Adrenal gland (tissue), 12 donors: ENCODE measurements around the gene CTDSPL. TPM values are rescaled to one million over a fixed set of nuclear protein-coding genes. Genes with fewer than 3 reads are reported as not detected.
A peak's percentile ranks its signal among the peaks of the same experiment; 100 is the strongest.

ENCODE experiments used
- DNase-seq, 7 donors: peaks; one replicate each; pipeline ENCODE4 v3.0.0-alpha.2; 2019 to 2020
- H3K27ac ChIP-seq, 5 donors: fragments of 200-600 bp; sonication (generic) in 4 of 5; 1 replicate in 3 of 5; 2 replicates in 2 of 5; pipeline versions ENCODE4 v1.5.1 to v1.8.0; 2016 to 2020; ENCODE audit warnings: mild to moderate bottlenecking in 1 of 5
- H3K27me3 ChIP-seq: fragments of 200-600 bp; 2 replicates; pipeline ENCODE4 v1.8.0; 2021
- H3K36me3 ChIP-seq, 2 donors: fragments of 200-600 bp; replicated peaks in 1 of 2; 1 replicate in 1 of 2; 2 replicates in 1 of 2; pipeline versions ENCODE4 v1.5.1 to v1.8.0; 2018 to 2022
- H3K4me1 ChIP-seq, 2 donors: fragments of 200-600 bp; replicated peaks in 1 of 2; 1 replicate in 1 of 2; 2 replicates in 1 of 2; pipeline versions ENCODE4 v1.5.1 to v1.8.0; 2018 to 2021
- H3K4me3 ChIP-seq, 4 donors: fragments of 200-600 bp; sonication (generic) in 3 of 4; one replicate each; pipeline ENCODE4 v1.5.1; 2016 to 2018
- H3K9me3 ChIP-seq, 3 donors: fragments of 200-600 bp; sonication (generic) in 1 of 3; replicated peaks in 1 of 3; 1 replicate in 2 of 3; 2 replicates in 1 of 3; pipeline versions ENCODE4 v1.5.1 to v1.8.0; 2016 to 2021
- CTCF ChIP-seq, 6 experiments: fragments of 450-650 bp in 4 of 6; fragments of 200-600 bp in 2 of 6; sonication (generic) in 1 of 6; IDR thresholded peaks; 1 replicate in 5 of 6; 2 replicates in 1 of 6; pipeline versions ENCODE4 v1.5.1 to v1.8.0; 2016 to 2021; ENCODE audit warnings: antibody characterized with exemption in 6 of 6, mild to moderate bottlenecking in 2 of 6, moderate library complexity in 1 of 6
- POLR2A ChIP-seq, 2 donors: fragments of 450-650 bp; IDR thresholded peaks; one replicate each; pipeline ENCODE4 v1.6.1; 2017; ENCODE audit warnings: antibody characterized with exemption in 2 of 2, mild to moderate bottlenecking in 2 of 2, moderate library complexity in 1 of 2
- WGBS, 4 donors: extraction: QIAGEN DNeasy Blood & Tissue Kit in 2 of 4; methylation state at CpG; one replicate each; pipeline versions ENCODE4 v1.1.5 to v1.1.7; 2013 to 2017; 5-methylcytosine and 5-hydroxymethylcytosine counted together
- intact Hi-C, 2 donors: fragments of 100-400 bp; cut with DNase I; formaldehyde crosslinking; loops; one replicate each; pipeline versions ENCODE4 v1.14.1 to v1.15.0; 2022 to 2023
- polyA plus RNA-seq, 3 donors: library from polyadenylated mRNA; stranded (reverse); fragments of 200-250 nt in 2 of 3; fragments of 350-450 nt in 1 of 3; fragmentation: Illumina TruSeq in 1 of 3; extraction: RNeasy Lipid Tissue Mini Kit (QIAGEN cat#74804) in 1 of 3; gene quantifications; one replicate each; pipeline ENCODE4 v1.2.3, GENCODE V29; 2013 to 2014
- total RNA-seq, 9 donors: library from RNA; depleted of rRNA in 4 of 9; stranded (reverse); fragments of >200 nt in 4 of 9; fragments of 120-200 nt in 1 of 9; fragmentation: NEBNext Ultra II Directional in 1 of 9; extraction: Animal tissue kit (Norgen Biotek cat#: 25700) in 1 of 9; gene quantifications; one replicate each; pipeline versions ENCODE4 v1.1.0 to v1.2.4, GENCODE V29; 2013 to 2023
- donor health status: healthy with polysubstance abuse.
- donor health status: Bipolar disorder and iron deficiency.
- donor health status: DM: yes; HTN: yes; CAD: no.
- donor health status: DM: no; HTN: no; CAD: no.
- donor health status: DM: no; HTN: no; CAD: no.
- donor health status: DM: yes; HTN: yes; CAD: no.

CTDSPL gene
- total and polyA plus RNA-seq, 12 donors, result 6.4 to 27.7 (median 16.0) TPM

- DNase-seq, result peak in 3 of 7 donors; percentile 6 to 24 (median 16)
- no peak overlapping the region for H3K27ac ChIP-seq
- WGBS, 4 donors, result 83 to 91% (median 89%) methylated on average over 6 to 9 of the region's 9 CpGs
- H3K27me3 ChIP-seq, result no peaks in the 10 kb centered on the region
- intact Hi-C loops, result loop anchor here in 1 of 2 donors (10.0 kb wide), 1 partner anchor 113 kb away; no protein-coding TSS in a partner anchor
- H3K4me1 ChIP-seq, result peaks cover 4 to 8% of the 10 kb centered on the region in 2 donors
- no peaks in the 10 kb centered on the region for H3K9me3 ChIP-seq
- H3K36me3 ChIP-seq, result peaks cover 0 to 14% of the 10 kb centered on the region in 2 donors
- TF ChIP-seq POLR2A (IDR thresholded peaks at IDR 0.05) (no peak), CTCF (IDR thresholded peaks at IDR 0.05) (no peak)
- no peak overlapping the region for H3K4me3 ChIP-seq
Observed at GRCh38 chr3:38001456-38002081, 139.9 kb downstream of the CTDSPL start.

DNA sequence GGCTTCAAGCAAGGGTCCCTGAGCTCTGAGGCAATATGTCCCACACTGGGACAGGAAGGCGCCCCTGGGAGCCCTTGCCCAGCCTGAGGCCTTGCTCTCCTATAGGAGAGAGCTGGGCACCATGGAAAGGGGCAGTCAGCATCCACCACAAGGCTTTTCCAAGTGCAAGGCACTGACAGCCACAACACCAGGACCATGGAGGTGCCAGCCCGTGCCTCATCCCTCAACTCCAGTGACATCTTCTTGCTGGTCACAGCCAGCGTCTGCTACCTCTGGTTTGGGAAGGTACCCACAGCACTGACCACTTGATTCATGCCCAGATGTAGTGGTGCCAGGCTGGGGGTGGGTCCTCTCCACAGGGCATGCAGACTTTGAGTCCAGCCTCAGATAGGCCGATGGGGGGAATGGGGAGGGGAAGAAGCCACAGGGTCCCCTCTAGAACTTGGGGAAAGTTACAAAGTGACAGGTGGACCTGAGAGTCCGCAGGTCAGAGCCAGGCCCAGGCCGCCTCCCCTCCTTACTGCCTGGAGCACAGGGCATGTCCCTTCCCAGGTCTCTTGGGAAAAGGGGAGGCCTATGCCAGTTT lies 140.7 kb downstream of the CTDSPL start:
- H3K27me3 ChIP-seq, result no peaks in the 10 kb centered on the region
- intact Hi-C loops, result loop anchor here in 1 of 2 donors (10.0 kb wide), 1 partner anchor 112 kb away; no protein-coding TSS in a partner anchor
- TF ChIP-seq CTCF (IDR thresholded peaks at IDR 0.05) (no peak), POLR2A (IDR thresholded peaks at IDR 0.05) (no peak)
- WGBS, 4 donors, result 67 to 96% (median 93%) methylated on average over 1 to 6 of the region's 6 CpGs
- no peaks in the 10 kb centered on the region for H3K9me3 ChIP-seq
- no peak overlapping the region for H3K4me3 ChIP-seq
- no peak overlapping the region for H3K27ac ChIP-seq
- peaks cover 4 to 8% of the 10 kb centered on the region in 2 donors for H3K4me1 ChIP-seq
- H3K36me3 ChIP-seq, result peaks cover 0 to 14% of the 10 kb centered on the region in 2 donors
- peak in 3 of 7 donors; percentile 6 to 14 (median 13) for DNase-seq

- H3K27me3 ChIP-seq, result no peaks in the 10 kb centered on the region
- H3K27ac ChIP-seq, result no peak overlapping the region
- peaks cover 0 to 18% of the 10 kb centered on the region in 2 donors for H3K36me3 ChIP-seq
- no peak overlapping the region for H3K4me3 ChIP-seq
- no peaks in the 10 kb centered on the region for H3K9me3 ChIP-seq
- peaks cover 4 to 8% of the 10 kb centered on the region in 2 donors for H3K4me1 ChIP-seq
- peak in 3 of 7 donors; percentile 4 to 16 (median 8) for DNase-seq
- 79 to 100% (median 85%) methylated on average over 3 to 9 of the region's 9 CpGs for WGBS, 4 donors
- no peak for TF ChIP-seq CTCF (IDR thresholded peaks at IDR 0.05)
- no peak for TF ChIP-seq POLR2A (IDR thresholded peaks at IDR 0.05)
- intact Hi-C loops, result loop anchor here in 1 of 2 donors (10.0 kb wide), 1 partner anchor 112 kb away; no protein-coding TSS in a partner anchor
Observed at GRCh38 chr3:38002940-38003339, 141.3 kb downstream of the CTDSPL start.

DNA sequence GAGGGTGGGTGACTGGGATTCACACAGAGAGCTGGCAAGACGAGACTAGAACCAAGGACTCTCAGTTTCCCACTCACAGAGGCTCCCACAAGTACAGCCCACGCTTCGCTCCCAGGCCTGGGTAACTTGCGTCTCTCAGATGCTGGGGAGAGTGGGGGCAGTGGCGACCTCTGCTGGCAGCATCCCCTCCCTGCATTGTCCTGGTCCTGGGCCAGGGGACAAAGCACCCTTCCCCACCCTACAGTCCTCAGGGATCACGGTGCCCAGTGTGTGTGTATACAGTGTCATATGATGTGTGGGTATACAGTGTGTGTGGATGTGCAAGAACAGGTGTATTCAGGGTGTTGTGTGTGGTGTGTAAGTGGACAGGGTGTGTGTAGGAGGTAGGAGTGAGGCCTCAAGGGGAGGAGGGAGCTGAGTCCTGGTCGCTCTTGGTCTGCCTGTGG lies 141.7 kb downstream of the CTDSPL start:
- Histone ChIP-seq H3K4me3 (no peak overlapping the region), H3K4me1 (peaks cover 2 to 3% of the 10 kb centered on the region in 2 donors), H3K36me3 (peaks cover 0 to 23% of the 10 kb centered on the region in 2 donors), H3K9me3 (no peaks in the 10 kb centered on the region), H3K27ac (no peak overlapping the region), H3K27me3 (no peaks in the 10 kb centered on the region)
- 58 to 64% (median 58%) methylated on average over 7 of the region's 7 CpGs for WGBS, 4 donors
- peak in 6 of 7 donors; percentile 51 to 84 (median 62) for DNase-seq
- intact Hi-C loops, result loop anchor here in 1 of 2 donors (10.0 kb wide), 1 partner anchor 111 kb away; no protein-coding TSS in a partner anchor
- TF ChIP-seq CTCF (IDR thresholded peaks at IDR 0.05), result peak; percentile 59 to 69 (median 66)
- TF ChIP-seq POLR2A (IDR thresholded peaks at IDR 0.05), result no peak
